ENCODE data around the gene DARS2.

DARS2 gene

GRCh38 chr1:173869021-173869359, 44.5 kb downstream of the DARS2 start:
- TF ChIP-seq POLR2AphosphoS5 (IDR thresholded peaks at IDR 0.05; ENCODE audit: low read depth, low read length): no peak
- no peak for TF ChIP-seq SIN3A (IDR thresholded peaks at IDR 0.05; ENCODE audit: borderline replicate concordance, insufficient read depth, low read length)
- no peak for TF ChIP-seq FOXP2 (optimal IDR thresholded peaks at IDR 0.05; ENCODE audit: borderline replicate concordance, extremely low read depth, extremely low read length, insufficient read depth)
- TF ChIP-seq TAF1 (IDR thresholded peaks at IDR 0.05; ENCODE audit: borderline replicate concordance, insufficient read depth, low read length): no peak
- TF ChIP-seq, protein P1, sequence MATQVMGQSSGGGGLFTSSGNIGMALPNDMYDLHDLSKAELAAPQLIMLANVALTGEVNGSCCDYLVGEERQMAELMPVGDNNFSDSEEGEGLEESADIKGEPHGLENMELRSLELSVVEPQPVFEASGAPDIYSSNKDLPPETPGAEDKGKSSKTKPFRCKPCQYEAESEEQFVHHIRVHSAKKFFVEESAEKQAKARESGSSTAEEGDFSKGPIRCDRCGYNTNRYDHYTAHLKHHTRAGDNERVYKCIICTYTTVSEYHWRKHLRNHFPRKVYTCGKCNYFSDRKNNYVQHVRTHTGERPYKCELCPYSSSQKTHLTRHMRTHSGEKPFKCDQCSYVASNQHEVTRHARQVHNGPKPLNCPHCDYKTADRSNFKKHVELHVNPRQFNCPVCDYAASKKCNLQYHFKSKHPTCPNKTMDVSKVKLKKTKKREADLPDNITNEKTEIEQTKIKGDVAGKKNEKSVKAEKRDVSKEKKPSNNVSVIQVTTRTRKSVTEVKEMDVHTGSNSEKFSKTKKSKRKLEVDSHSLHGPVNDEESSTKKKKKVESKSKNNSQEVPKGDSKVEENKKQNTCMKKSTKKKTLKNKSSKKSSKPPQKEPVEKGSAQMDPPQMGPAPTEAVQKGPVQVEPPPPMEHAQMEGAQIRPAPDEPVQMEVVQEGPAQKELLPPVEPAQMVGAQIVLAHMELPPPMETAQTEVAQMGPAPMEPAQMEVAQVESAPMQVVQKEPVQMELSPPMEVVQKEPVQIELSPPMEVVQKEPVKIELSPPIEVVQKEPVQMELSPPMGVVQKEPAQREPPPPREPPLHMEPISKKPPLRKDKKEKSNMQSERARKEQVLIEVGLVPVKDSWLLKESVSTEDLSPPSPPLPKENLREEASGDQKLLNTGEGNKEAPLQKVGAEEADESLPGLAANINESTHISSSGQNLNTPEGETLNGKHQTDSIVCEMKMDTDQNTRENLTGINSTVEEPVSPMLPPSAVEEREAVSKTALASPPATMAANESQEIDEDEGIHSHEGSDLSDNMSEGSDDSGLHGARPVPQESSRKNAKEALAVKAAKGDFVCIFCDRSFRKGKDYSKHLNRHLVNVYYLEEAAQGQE (IDR thresholded peaks at IDR 0.05; ENCODE audit: insufficient read depth in 1 of 2, low read depth in 2 of 2, low read length in 2 of 2): no peak

DNA sequence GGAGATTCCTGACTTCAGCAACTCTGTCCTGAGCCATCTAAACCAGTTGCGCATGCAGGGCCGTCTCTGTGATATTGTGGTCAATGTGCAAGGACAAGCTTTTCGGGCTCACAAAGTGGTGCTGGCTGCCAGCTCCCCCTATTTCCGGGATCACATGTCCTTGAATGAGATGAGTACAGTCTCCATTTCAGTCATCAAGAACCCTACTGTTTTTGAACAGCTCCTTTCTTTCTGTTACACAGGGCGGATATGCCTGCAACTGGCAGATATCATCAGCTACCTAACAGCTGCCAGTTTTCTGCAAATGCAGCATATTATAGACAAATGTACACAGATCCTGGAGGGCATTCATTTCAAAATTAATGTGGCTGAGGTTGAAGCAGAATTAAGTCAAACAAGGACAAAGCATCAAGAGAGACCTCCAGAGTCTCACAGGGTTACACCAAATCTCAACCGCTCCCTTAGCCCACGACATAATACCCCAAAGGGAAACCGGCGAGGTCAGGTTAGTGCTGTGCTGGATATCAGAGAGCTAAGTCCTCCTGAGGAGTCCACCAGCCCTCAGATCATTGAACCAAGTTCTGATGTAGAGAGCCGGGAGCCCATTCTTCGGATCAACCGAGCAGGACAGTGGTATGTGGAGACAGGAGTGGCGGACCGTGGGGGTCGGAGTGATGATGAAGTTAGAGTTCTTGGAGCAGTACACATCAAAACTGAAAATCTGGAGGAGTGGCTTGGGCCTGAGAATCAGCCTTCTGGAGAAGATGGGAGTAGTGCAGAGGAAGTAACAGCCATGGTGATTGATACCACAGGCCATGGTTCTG, 46.0 kb downstream of the DARS2 start:
- TF ChIP-seq FOXP2 (optimal IDR thresholded peaks at IDR 0.05; ENCODE audit: borderline replicate concordance, extremely low read depth, extremely low read length, insufficient read depth) (no peak), TAF1 (IDR thresholded peaks at IDR 0.05; ENCODE audit: borderline replicate concordance, insufficient read depth, low read length) (no peak), SIN3A (IDR thresholded peaks at IDR 0.05; ENCODE audit: borderline replicate concordance, insufficient read depth, low read length) (no peak)
- TF ChIP-seq, protein P1 (IDR thresholded peaks at IDR 0.05; ENCODE audit: insufficient read depth in 1 of 2, low read depth in 2 of 2, low read length in 2 of 2): peak in 1 of 2 experiments; percentile 75; a peak in 2 of 4 replicates

- TF ChIP-seq SIN3A (IDR thresholded peaks at IDR 0.05; ENCODE audit: borderline replicate concordance, insufficient read depth, low read length): no peak
- TF ChIP-seq, protein P1 (IDR thresholded peaks at IDR 0.05; ENCODE audit: insufficient read depth in 1 of 2, low read depth in 2 of 2, low read length in 2 of 2): no peak
- no peak for TF ChIP-seq POLR2AphosphoS5 (IDR thresholded peaks at IDR 0.05; ENCODE audit: low read depth, low read length)
- TF ChIP-seq FOXP2 (optimal IDR thresholded peaks at IDR 0.05; ENCODE audit: borderline replicate concordance, extremely low read depth, extremely low read length, insufficient read depth): no peak
- no peak for TF ChIP-seq TAF1 (IDR thresholded peaks at IDR 0.05; ENCODE audit: borderline replicate concordance, insufficient read depth, low read length)
Observed at GRCh38 chr1:173871091-173871490, 46.6 kb downstream of the DARS2 start.

GRCh38 chr1:173871500-173871899, 47.0 kb downstream of the DARS2 start:
- TF ChIP-seq FOXP2 (optimal IDR thresholded peaks at IDR 0.05; ENCODE audit: borderline replicate concordance, extremely low read depth, extremely low read length, insufficient read depth) (no peak), POLR2AphosphoS5 (IDR thresholded peaks at IDR 0.05; ENCODE audit: low read depth, low read length) (no peak), SIN3A (IDR thresholded peaks at IDR 0.05; ENCODE audit: borderline replicate concordance, insufficient read depth, low read length) (no peak), TAF1 (IDR thresholded peaks at IDR 0.05; ENCODE audit: borderline replicate concordance, insufficient read depth, low read length) (no peak)
- TF ChIP-seq, protein P1 (IDR thresholded peaks at IDR 0.05; ENCODE audit: insufficient read depth in 1 of 2, low read depth in 2 of 2, low read length in 2 of 2): no peak
